ENCODE measurements around the gene ZCCHC24. TPM values are rescaled to one million over a fixed set of nuclear protein-coding genes. Genes with fewer than 3 reads are reported as not detected.
A peak's percentile ranks its signal among the peaks of the same experiment; 100 is the strongest.

ZCCHC24 gene
- total RNA-seq, 4 donors from 2014 or later = 32.8 to 122 (median 37.7) TPM

- peak overlapping the region; percentile 61 to 72 for H3K27ac ChIP-seq
- intact Hi-C loops (cut with DNase I; ENCODE audit: low total_unique reads) = no loop called here
- no peak for DNase-seq
- H3K4me3 ChIP-seq = no peak overlapping the region
- TF ChIP-seq CTCF (IDR thresholded peaks at IDR 0.05) = no peak
- TF ChIP-seq POLR2A (IDR thresholded peaks at IDR 0.05) = no peak
- H3K4me1 ChIP-seq = peaks cover 0 to 11% of the 10 kb centered on the region in 2 donors
- no peaks in the 10 kb centered on the region for H3K27me3 ChIP-seq
- H3K36me3 ChIP-seq = no peaks in the 10 kb centered on the region
- no peaks in the 10 kb centered on the region for H3K9me3 ChIP-seq
Observed at GRCh38 chr10:79482304-79482703, 36.9 kb upstream of the ZCCHC24 start.

DNA sequence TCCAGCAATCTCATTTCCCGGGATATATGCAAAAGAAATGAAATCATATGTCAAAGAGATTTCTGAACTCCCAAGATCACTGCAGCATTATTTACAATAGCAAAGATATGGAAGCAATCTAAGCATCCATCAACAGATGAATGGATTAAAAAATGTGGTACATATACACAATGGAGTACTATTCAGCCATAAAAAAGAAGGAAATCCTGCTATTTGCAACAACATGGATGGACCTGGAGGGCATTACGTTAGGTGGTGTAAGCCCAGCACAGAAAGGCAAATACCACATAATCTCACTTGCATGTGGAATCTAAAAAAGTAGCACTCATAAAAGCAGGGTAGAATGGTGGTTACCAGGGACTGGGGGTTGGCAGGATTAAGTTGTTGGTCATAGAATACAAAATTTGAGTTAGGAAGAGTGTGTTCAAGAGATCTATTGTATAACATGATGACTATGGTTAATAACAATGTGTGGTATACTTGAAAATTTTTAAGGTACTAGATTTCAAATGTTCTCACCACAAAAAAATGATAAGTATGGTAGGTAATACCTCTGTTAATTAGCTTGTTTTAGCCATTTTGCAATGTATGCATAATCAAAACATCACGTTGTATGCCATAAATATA, 34.0 kb upstream of the ZCCHC24 start:
- H3K27me3 ChIP-seq = no peaks in the 10 kb centered on the region
- H3K4me3 ChIP-seq = no peak overlapping the region
- intact Hi-C loops (cut with DNase I; ENCODE audit: low total_unique reads) = no loop called here
- TF ChIP-seq CTCF (IDR thresholded peaks at IDR 0.05) = no peak
- TF ChIP-seq POLR2A (IDR thresholded peaks at IDR 0.05) = no peak
- DNase-seq = no peak
- H3K36me3 ChIP-seq = no peaks in the 10 kb centered on the region
- H3K4me1 ChIP-seq = peaks cover 0 to 10% of the 10 kb centered on the region in 2 donors
- H3K27ac ChIP-seq = no peak overlapping the region
- H3K9me3 ChIP-seq = no peaks in the 10 kb centered on the region

DNA sequence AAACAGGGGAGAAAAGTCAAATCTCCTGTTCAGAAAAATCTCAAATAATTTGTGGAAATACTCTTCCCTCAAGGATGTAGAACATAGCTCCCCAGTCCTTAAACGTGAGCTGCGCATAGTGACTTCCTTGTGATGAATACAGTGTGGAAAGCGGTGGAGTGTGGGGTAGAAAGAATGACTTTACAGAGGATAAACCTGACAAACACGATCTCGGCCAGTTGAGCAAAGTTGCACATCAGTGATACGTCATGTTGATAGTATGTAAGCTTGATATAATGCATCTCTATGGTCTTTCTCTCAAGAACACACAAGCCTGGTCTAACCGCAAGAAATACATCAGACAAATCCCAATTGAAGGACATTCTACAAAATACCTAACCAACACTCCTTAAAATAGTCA, 32.0 kb upstream of the ZCCHC24 start:
- Histone ChIP-seq H3K4me3 (no peak overlapping the region), H3K4me1 (no peaks in the 10 kb centered on the region), H3K36me3 (no peaks in the 10 kb centered on the region), H3K27ac (no peak overlapping the region), H3K9me3 (no peaks in the 10 kb centered on the region), H3K27me3 (no peaks in the 10 kb centered on the region)
- TF ChIP-seq POLR2A (IDR thresholded peaks at IDR 0.05) (no peak), CTCF (IDR thresholded peaks at IDR 0.05) (no peak)
- DNase-seq = no peak
- intact Hi-C loops (cut with DNase I; ENCODE audit: low total_unique reads) = no loop called here

DNA sequence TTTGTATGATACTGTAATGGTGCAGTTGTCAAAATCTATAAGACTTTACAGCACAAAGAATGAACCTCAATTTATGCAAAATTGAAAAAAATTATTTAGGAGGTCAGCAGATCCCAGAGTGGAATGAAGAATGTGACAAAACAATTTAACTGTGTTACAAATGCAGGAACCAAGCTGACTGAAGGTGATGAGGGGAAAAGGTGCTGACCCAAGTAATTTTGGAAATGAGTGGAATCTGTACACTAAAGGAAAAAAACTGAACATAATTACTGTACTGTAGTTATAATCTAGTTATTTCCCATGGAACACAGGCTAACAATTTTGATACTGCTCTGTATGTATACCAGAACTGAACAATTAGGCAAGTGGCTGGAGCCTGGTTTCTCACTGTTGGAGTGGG, 31.2 kb upstream of the ZCCHC24 start:
- H3K27ac ChIP-seq = no peak overlapping the region
- H3K27me3 ChIP-seq = no peaks in the 10 kb centered on the region
- H3K36me3 ChIP-seq = no peaks in the 10 kb centered on the region
- DNase-seq = no peak
- H3K9me3 ChIP-seq = no peaks in the 10 kb centered on the region
- H3K4me3 ChIP-seq = no peak overlapping the region
- H3K4me1 ChIP-seq = no peaks in the 10 kb centered on the region
- intact Hi-C loops (cut with DNase I; ENCODE audit: low total_unique reads) = no loop called here
- TF ChIP-seq POLR2A (IDR thresholded peaks at IDR 0.05) (no peak), CTCF (IDR thresholded peaks at IDR 0.05) (no peak)

- TF ChIP-seq POLR2A (IDR thresholded peaks at IDR 0.05) = no peak
- no peak for TF ChIP-seq CTCF (IDR thresholded peaks at IDR 0.05)
- Histone ChIP-seq H3K27me3 (no peaks in the 10 kb centered on the region), H3K4me3 (no peak overlapping the region), H3K4me1 (no peaks in the 10 kb centered on the region), H3K27ac (no peak overlapping the region), H3K36me3 (no peaks in the 10 kb centered on the region), H3K9me3 (no peaks in the 10 kb centered on the region)
- DNase-seq = no peak
- intact Hi-C loops (cut with DNase I; ENCODE audit: low total_unique reads) = no loop called here
Observed at GRCh38 chr10:79475877-79476276, 30.5 kb upstream of the ZCCHC24 start.
